PFSK-1 (cell line): Measurements from ENCODE around the gene MX2.

Experiments
- POLR2AphosphoS5 ChIP-seq: IDR thresholded peaks from 2 replicates; pipeline ENCODE4 v1.6.1; 2012; ENCODE audit warnings: low read depth, mild to moderate bottlenecking, control low read depth, low read length, moderate library complexity
- SIN3A ChIP-seq: IDR thresholded peaks from 2 replicates; pipeline ENCODE4 v1.6.1; 2012; ENCODE audit warnings: mild to moderate bottlenecking, low read length, moderate library complexity, borderline replicate concordance; ENCODE audit not compliant: insufficient read depth
- TF ChIP-seq, protein P1 (sequence below), 2 experiments: IDR thresholded peaks; 2 replicates each; pipeline versions ENCODE4 v1.6.1 to v1.8.0; 2011 to 2012; ENCODE audit warnings: low read depth in 2 of 2, low read length in 2 of 2, control low read depth in 1 of 2, inconsistent platforms in 1 of 2, mild to moderate bottlenecking in 1 of 2, moderate library complexity in 1 of 2; ENCODE audit not compliant: insufficient read depth in 1 of 2

DNA sequence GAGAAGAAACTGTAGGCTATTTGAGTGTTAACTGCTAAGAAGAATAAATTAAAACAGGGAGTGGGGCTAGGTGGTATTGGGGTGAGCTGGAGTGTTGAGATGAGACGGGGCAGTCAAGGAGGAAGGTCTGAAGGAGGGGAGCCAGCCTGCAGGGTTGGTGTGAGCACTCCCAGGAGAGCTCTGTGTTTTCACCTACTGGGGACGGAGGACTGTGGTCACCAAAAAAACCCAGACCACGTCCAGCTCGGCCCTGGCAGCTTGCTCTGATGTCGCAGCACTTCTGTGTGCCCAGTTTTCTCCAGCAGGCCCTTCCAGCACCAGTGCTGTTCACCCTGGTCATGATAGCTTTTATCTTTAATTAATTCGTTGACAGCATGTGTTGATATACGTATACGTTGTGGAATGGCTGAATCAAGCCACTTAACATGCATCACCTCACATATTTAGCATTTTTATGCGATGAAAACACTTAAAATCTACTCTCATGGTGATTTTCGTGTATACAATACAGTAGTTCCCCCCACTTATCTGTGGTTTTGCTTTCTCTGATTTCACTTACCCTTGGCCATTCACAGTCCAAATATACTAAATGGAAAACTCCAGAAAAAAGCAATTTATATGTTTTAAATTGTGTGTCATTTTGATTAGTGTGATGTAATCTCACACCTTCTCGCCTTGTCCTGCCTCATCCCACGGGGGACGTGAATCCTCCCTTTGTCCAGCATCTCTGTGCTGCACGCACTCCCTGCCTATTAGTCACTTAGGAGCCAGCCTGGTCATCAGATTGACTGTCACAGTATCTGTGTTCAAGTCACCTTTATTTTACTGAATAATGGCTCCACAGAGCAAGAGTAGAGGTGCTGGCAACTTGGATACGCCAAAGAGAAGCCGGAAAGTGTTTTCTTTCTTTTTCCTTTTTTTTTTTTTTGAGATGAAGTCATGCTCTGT is 32.9 kb upstream of the MX2 start:
- TF ChIP-seq, protein P1, sequence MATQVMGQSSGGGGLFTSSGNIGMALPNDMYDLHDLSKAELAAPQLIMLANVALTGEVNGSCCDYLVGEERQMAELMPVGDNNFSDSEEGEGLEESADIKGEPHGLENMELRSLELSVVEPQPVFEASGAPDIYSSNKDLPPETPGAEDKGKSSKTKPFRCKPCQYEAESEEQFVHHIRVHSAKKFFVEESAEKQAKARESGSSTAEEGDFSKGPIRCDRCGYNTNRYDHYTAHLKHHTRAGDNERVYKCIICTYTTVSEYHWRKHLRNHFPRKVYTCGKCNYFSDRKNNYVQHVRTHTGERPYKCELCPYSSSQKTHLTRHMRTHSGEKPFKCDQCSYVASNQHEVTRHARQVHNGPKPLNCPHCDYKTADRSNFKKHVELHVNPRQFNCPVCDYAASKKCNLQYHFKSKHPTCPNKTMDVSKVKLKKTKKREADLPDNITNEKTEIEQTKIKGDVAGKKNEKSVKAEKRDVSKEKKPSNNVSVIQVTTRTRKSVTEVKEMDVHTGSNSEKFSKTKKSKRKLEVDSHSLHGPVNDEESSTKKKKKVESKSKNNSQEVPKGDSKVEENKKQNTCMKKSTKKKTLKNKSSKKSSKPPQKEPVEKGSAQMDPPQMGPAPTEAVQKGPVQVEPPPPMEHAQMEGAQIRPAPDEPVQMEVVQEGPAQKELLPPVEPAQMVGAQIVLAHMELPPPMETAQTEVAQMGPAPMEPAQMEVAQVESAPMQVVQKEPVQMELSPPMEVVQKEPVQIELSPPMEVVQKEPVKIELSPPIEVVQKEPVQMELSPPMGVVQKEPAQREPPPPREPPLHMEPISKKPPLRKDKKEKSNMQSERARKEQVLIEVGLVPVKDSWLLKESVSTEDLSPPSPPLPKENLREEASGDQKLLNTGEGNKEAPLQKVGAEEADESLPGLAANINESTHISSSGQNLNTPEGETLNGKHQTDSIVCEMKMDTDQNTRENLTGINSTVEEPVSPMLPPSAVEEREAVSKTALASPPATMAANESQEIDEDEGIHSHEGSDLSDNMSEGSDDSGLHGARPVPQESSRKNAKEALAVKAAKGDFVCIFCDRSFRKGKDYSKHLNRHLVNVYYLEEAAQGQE (IDR thresholded peaks at IDR 0.05; ENCODE audit: insufficient read depth in 1 of 2, low read depth in 2 of 2, low read length in 2 of 2) = no peak
- TF ChIP-seq SIN3A (no peak), POLR2AphosphoS5 (no peak)
